Fibroblast of the aortic adventitia (primary cell): ENCODE data around the gene RD3L. TPM values are rescaled to one million over a fixed set of nuclear protein-coding genes. Genes with fewer than 3 reads are reported as not detected.

Source experiments
- DNase-seq: peaks from one replicate; pipeline ENCODE4 v3.0.0-alpha.2; 2010; ENCODE audit warnings: low read depth
- H3K4me3 ChIP-seq: 2 replicates; pipeline ENCODE4 v1.5.1; 2011; ENCODE audit warnings: low read depth, mild to moderate bottlenecking, control low read depth, low read length, moderate library complexity
- total RNA-seq: library from RNA; depleted of rRNA; stranded (reverse); fragments of >200 nt; gene quantifications from 2 replicates; pipeline ENCODE4 v1.2.3, GENCODE V29; 2012; ENCODE audit warnings: low replicate concordance
- TF ChIP-seq, protein P1 (sequence below): IDR thresholded peaks from 2 replicates; pipeline ENCODE4 v1.5.1; 2011; ENCODE audit warnings: mild to moderate bottlenecking, low read length, control low read depth, inconsistent platforms; ENCODE audit not compliant: insufficient read depth

Gene RD3L
- total RNA-seq, 1 donor, result not detected

DNA sequence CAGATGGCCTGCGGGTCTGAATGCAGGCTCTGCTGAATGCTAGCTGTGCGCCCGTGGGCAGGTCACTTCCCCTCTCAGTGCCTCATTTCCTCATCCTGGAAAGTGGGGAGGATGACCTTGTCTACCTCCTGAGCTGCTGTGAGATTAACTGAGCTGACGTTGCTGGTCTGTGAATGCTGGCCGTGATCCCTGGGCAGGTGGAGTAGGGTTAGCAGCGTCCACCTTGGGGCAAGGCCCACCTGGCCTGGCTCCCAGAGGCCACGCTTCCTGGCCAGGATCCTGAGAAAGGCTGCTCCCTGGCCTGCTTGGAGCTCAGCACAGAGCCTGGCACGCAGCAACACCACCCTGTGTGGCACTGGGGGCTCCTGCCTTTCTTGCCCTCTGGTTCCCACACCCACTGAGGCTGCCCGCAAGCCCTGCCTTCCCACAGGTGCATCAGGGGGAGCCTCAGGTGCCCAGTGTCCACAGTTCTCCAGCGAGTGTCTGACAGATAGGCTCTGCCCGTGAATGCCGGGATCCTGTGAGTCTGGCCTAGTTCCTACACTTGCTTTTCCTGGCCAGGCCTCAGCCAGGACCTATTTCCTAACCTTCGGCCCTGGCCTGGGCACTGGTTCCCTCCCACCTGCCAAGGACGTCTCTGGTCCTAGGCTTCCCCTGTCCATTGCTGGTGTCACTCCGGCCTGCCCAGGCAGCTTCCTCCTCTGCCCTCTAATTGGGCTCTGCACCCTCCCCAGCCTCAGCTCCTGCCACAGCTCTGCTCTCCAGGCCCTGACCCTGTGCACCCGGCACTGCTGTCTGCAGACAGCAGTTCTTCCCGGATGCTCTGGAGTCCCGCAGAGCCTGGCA, 51.3 kb downstream of the RD3L start:
- H3K4me3 ChIP-seq, result no peak overlapping the region
- DNase-seq, result no peak
- TF ChIP-seq, protein P1, sequence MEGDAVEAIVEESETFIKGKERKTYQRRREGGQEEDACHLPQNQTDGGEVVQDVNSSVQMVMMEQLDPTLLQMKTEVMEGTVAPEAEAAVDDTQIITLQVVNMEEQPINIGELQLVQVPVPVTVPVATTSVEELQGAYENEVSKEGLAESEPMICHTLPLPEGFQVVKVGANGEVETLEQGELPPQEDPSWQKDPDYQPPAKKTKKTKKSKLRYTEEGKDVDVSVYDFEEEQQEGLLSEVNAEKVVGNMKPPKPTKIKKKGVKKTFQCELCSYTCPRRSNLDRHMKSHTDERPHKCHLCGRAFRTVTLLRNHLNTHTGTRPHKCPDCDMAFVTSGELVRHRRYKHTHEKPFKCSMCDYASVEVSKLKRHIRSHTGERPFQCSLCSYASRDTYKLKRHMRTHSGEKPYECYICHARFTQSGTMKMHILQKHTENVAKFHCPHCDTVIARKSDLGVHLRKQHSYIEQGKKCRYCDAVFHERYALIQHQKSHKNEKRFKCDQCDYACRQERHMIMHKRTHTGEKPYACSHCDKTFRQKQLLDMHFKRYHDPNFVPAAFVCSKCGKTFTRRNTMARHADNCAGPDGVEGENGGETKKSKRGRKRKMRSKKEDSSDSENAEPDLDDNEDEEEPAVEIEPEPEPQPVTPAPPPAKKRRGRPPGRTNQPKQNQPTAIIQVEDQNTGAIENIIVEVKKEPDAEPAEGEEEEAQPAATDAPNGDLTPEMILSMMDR, result no peak

Other genes starting within 250 kb of the RD3L start
- gene XRCC3, start 227.1 kb downstream of the RD3L start, total RNA-seq, result 8.7 and 18.1 TPM in 2 replicates
- gene ZFYVE21, start 226.7 kb downstream of the RD3L start, total RNA-seq, result 47.0 and 68.4 TPM in 2 replicates
- gene PPP1R13B, start 95.0 kb downstream of the RD3L start, total RNA-seq, result 1.2 and 4.2 TPM in 2 replicates
- gene TDRD9, start 14.1 kb downstream of the RD3L start, total RNA-seq, result 0.45 and 4.5 TPM in 2 replicates
- not detected in 2 replicates for gene ASPG, start 143.2 kb upstream of the RD3L start, total RNA-seq
- under 0.01 TPM in 1 of 2 replicates, not detected in the other for gene KIF26A, start 196.1 kb upstream of the RD3L start, total RNA-seq